ENCODE data around the gene FBXL2. TPM values are rescaled to one million over a fixed set of nuclear protein-coding genes. Genes with fewer than 3 reads are reported as not detected.

The FBXL2 gene
- total RNA-seq, 3 donors from 2014 or later: 7.7 to 24.9 (median 19.7) TPM

DNA sequence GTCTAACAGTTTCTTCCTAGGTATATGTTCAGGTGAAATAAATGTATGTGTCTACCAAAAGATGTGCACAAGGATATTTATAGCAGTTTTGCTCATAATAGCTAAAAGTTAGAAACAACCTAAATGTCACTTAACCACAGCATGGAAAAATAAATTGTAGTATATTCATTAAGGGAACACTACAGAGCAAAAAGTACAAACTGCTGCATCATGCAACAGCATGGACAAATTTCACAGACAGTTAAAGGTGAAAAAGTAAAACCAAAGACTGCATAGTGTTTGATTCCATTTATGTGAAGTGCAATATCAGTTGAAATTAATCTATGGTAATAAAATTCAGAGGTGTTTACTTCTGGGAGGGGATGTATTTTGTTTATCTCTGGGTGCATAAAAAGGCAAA, 62.5 kb downstream of the FBXL2 start:
- Histone ChIP-seq H3K27me3 (no peaks in the 10 kb centered on the region), H3K4me3 (no peak overlapping the region), H3K4me1 (no peaks in the 10 kb centered on the region), H3K9me3 (peaks cover 0 to 4% of the 10 kb centered on the region in 2 donors), H3K36me3 (no peaks in the 10 kb centered on the region), H3K27ac (no peak overlapping the region)
- TF ChIP-seq, protein P1, sequence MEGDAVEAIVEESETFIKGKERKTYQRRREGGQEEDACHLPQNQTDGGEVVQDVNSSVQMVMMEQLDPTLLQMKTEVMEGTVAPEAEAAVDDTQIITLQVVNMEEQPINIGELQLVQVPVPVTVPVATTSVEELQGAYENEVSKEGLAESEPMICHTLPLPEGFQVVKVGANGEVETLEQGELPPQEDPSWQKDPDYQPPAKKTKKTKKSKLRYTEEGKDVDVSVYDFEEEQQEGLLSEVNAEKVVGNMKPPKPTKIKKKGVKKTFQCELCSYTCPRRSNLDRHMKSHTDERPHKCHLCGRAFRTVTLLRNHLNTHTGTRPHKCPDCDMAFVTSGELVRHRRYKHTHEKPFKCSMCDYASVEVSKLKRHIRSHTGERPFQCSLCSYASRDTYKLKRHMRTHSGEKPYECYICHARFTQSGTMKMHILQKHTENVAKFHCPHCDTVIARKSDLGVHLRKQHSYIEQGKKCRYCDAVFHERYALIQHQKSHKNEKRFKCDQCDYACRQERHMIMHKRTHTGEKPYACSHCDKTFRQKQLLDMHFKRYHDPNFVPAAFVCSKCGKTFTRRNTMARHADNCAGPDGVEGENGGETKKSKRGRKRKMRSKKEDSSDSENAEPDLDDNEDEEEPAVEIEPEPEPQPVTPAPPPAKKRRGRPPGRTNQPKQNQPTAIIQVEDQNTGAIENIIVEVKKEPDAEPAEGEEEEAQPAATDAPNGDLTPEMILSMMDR (IDR thresholded peaks at IDR 0.05): no peak
- TF ChIP-seq POLR2A (IDR thresholded peaks at IDR 0.05) (no peak), POLR2AphosphoS5 (IDR thresholded peaks at IDR 0.05) (no peak)
- intact Hi-C loops (cut with DNase I; ENCODE audit: low total_unique reads): no loop called here
- no peak for DNase-seq (ENCODE audit: low spot score in 2 of 2)

DNA sequence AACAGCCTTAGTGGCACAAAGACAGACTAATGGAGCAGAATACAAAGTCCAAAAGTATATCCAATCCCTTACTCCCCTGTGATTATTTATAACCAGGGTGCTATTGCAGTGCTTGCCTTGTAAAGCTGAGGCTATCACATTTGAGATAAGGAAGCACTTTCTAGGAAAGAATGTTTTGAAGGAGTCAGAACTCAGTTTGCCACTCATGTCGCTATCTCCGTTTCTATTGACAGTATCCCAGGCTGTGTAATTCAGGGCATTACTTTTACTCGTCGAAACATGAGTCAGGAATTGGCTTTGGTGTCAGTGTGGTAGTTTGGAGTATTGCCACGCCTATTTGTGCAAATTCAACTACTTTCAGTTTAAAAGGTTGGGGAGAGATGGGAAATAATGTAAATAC, 78.4 kb downstream of the FBXL2 start:
- no peak overlapping the region for H3K4me3 ChIP-seq
- TF ChIP-seq POLR2AphosphoS5 (IDR thresholded peaks at IDR 0.05): no peak
- TF ChIP-seq POLR2A (IDR thresholded peaks at IDR 0.05): no peak
- TF ChIP-seq, protein P1 (IDR thresholded peaks at IDR 0.05): no peak
- no peaks in the 10 kb centered on the region for H3K27me3 ChIP-seq
- no peaks in the 10 kb centered on the region for H3K36me3 ChIP-seq
- DNase-seq (ENCODE audit: low spot score in 2 of 2): no peak
- no peak overlapping the region for H3K27ac ChIP-seq
- intact Hi-C loops (cut with DNase I; ENCODE audit: low total_unique reads): no loop called here
- H3K9me3 ChIP-seq: no peaks in the 10 kb centered on the region
- no peaks in the 10 kb centered on the region for H3K4me1 ChIP-seq

DNA sequence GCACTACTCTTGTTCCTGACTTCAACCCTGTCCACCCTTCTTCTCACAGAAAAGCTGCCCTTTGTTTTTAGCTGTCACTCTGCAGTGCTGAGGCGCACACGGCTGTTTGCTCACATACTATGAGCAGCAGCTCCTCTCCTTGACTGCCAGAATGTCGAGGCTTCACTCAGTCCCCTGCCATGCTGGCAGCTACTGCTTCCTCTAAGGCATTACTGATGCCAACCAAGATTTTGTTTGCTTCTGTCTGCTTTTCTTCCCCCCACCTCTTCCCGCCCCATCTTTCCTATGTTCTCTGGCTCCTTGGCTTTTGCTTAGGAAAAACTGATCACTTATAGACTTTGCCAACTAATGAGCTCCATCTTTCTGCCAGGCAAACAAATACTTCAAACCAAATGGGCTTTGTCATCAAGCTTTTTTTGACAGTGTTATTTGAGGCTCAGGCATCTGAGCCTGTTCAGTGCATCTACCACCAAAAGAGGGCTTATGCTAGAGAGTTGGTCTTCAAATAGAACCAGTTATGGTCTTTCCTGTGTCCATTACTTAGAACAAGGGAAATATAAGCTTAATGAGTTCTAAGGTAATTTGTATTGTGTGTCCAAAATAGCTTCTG, 81.0 kb downstream of the FBXL2 start:
- Histone ChIP-seq H3K27me3 (no peaks in the 10 kb centered on the region), H3K27ac (no peak overlapping the region), H3K4me3 (no peak overlapping the region), H3K4me1 (no peaks in the 10 kb centered on the region), H3K9me3 (no peaks in the 10 kb centered on the region), H3K36me3 (no peaks in the 10 kb centered on the region)
- DNase-seq (ENCODE audit: low spot score in 2 of 2): no peak
- intact Hi-C loops (cut with DNase I; ENCODE audit: low total_unique reads): no loop called here
- TF ChIP-seq POLR2AphosphoS5 (IDR thresholded peaks at IDR 0.05) (no peak), POLR2A (IDR thresholded peaks at IDR 0.05) (no peak)
- TF ChIP-seq, protein P1 (IDR thresholded peaks at IDR 0.05): no peak

DNA sequence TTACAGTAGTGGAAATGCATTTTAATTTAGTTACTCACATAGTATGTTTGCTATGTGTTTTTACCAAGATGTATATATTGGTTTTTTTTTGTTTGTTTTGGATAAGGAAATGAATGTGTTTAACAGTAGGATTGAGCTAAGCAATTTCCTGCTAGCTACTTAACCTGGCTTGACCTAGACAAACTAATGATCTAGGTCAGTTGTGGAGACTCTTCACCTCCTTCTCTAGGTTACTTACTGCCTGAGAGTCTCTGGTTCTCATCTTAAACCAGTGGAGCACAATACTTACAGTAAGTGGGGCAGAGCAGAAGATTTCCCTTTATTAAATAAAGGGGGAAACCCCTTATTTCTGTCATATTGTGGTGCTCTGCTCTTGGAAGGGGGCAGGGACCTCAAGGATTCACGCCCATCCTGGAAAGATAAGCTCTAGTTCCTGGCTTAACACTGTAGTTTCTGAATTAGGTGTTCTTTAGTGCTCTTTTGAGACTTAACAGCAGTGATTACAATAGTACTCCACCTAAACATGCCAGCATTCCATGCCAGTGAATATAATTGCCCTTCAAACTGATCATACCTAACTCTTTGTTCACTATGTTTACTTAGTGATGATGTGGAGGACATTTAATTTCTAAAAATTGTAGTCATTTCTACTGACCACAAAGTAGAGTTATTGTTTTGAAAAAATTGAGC, 83.0 kb downstream of the FBXL2 start:
- Histone ChIP-seq H3K9me3 (no peaks in the 10 kb centered on the region), H3K36me3 (no peaks in the 10 kb centered on the region), H3K27me3 (no peaks in the 10 kb centered on the region), H3K4me3 (no peak overlapping the region), H3K27ac (no peak overlapping the region), H3K4me1 (no peaks in the 10 kb centered on the region)
- no peak for DNase-seq (ENCODE audit: low spot score in 2 of 2)
- intact Hi-C loops (cut with DNase I; ENCODE audit: low total_unique reads): no loop called here
- TF ChIP-seq, protein P1 (IDR thresholded peaks at IDR 0.05): no peak
- TF ChIP-seq POLR2AphosphoS5 (IDR thresholded peaks at IDR 0.05): no peak
- no peak for TF ChIP-seq POLR2A (IDR thresholded peaks at IDR 0.05)

DNA sequence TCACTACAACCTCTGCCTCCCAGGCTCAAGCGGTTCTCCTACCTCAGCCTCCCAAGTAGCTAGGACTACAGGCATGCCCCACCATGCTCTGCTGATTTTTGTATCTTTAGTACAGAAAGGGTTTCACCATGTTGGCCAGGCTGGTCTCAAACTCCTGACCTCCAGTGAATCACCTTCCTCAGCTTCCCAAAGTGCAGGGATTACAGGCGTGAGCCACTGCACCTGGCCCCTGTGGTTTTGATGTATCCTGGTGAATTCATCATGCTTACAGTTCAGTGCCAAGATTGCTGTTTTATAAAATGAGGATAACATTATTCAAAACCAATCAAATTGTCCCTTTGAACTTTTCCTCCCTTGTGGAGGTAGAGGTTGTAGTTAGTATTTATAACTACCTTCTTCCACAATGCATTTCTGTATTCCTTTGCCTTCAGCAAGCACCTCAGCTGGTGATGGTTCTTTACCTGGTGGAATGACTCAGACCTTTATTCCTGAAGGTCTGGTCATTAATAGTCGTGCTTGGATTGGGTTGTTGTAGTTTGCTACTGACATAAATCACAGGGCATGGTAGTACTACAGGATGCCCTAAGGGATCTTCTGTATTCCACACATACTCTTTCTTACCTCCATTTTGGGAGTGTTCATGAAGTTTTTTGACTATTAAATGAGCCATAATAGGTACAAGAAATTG, 86.0 kb downstream of the FBXL2 start:
- intact Hi-C loops (cut with DNase I; ENCODE audit: low total_unique reads): no loop called here
- DNase-seq (ENCODE audit: low spot score in 2 of 2): no peak
- Histone ChIP-seq H3K4me1 (no peaks in the 10 kb centered on the region), H3K4me3 (no peak overlapping the region), H3K27ac (no peak overlapping the region), H3K36me3 (no peaks in the 10 kb centered on the region), H3K9me3 (no peaks in the 10 kb centered on the region), H3K27me3 (no peaks in the 10 kb centered on the region)
- TF ChIP-seq POLR2A (IDR thresholded peaks at IDR 0.05) (no peak), POLR2AphosphoS5 (IDR thresholded peaks at IDR 0.05) (no peak)
- TF ChIP-seq, protein P1 (IDR thresholded peaks at IDR 0.05): no peak

Data from breast epithelium (tissue), 4 donors.